HG02642 (cell line): ENCODE measurements around the gene C22orf39.

Source experiments
- ATAC-seq: cut with Tn5 transposase; IDR thresholded peaks from one replicate; pipeline ENCODE4 v1.9.1; 2021; ENCODE audit warnings: mild to moderate bottlenecking; ENCODE audit not compliant: unreplicated experiment, poor library complexity

C22orf39 gene

GRCh38 chr22:19447330-19448075, at the start of gene C22orf39:
Gene C22orf39, minus strand, starts transcription at chr22:19447711. Its CDS starts 23 bp downstream, at chr22:19447688.
- ATAC-seq: peak; percentile 81

DNA sequence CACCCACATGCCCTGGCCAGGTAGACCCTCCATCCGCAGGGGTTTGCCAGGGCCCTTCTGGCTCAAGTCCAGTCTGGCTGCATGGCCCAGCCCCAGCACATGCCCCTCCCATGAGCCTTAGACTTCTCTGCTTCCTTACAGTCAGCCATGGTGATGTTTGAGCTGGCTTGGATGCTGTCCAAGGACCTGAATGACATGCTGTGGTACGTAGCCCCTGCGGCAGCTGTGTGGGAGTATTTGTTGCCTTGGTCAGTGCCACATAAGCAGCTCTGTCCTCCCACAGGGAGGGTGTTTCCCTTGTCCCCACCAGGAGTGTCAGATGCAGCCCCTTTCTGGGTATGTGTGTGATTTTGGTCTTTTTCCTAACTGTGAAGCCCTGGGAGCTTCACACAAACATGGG, 49.7 kb upstream of the C22orf39 start:
- no peak for ATAC-seq

- no peak for ATAC-seq
Measured at GRCh38 chr22:19496324-19496630, 48.8 kb upstream of the C22orf39 start.

DNA sequence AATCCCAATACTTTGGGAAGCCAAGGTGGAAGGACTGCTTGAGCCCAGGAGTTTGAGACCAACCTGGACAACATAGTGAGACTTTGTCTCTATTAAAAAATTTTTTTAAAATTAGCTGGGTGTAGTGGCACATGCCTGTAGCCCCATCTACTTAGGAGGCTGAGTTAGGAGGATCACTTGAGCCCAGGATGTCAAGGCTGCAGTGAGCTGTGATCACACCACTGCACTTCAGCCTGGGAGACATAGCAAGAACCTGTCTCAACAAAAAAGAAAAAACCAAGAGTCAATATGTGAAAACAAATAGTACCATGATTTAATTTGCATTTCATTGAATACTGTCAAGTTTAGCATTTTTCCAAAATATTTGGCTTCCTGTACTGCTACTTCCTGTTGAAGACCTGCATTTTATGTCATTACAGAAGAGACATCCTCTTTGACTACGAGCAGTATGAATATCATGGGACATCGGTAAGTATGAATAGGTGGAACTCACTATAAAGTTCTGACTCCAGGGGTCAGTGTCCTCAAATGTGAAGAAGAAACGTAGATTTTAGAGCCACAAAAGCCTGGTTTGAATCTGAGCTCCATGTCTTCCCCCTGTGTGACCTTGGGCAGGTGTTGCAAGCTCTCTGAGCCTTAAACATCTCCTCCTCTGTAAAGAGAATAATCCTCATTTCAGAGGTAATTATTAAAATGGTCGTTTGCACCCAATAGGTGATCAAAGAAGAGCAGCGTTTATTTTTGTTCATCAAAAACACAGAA, 48.2 kb upstream of the C22orf39 start:
- ATAC-seq: no peak

DNA sequence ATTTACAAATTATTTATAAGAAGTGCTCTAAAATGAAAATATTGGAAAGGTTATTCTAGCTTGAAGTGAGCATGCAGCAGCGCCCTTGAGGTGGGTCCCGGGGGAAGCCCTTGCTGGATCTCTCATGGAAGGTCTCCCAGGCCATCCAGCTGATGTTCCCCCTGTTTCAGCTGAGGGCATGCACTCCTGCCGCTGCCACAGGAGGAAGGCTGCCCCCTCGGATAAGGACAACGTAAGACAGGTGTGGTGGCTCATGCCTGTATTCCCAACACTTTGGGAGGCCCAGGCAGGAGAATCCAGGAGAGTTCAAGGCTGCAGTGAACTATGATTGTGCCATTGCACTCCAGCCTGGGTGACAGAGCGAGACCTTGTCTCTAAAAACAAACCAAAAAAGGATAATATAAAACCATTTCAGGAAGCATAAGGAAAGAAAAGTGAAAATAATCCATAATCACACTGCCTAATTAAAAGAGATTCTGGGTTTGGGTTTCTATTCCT, 47.2 kb upstream of the C22orf39 start:
- ATAC-seq: no peak

- no peak for ATAC-seq
Measured at GRCh38 chr22:19494001-19494560, 46.6 kb upstream of the C22orf39 start.

DNA sequence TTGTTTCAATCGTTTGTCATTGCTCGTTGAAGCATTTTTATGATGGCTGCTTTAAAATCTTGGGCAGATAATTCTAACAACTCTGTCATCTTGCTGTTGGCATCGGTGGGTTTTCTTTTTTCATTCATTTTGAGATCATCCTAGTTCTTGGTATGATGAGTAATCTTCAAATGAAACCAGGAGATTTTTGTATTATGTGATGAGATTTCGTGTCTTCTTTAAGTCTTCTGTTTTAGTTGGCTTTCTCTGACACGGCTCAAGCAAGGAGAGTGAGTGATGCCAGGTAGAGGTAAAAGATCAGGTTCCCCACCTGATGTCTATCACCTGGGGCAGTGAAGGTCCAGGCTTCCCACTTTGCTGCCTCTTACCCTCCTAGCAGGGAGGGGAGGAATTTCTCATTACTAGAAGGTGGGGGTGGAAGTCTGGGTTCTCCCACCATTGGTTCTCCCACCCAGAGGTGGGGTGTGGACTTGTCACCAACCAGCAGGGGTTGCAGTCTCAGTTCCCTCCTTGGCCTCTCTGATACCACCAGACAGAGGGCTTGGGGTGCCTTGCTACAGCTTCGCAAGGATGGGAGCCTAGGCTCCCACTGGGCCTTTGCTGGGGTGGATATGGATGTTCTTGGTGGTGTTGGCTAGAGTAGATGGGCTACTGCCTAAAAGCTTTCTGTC, 45.1 kb upstream of the C22orf39 start:
- no peak for ATAC-seq

- ATAC-seq: no peak
Measured at GRCh38 chr22:19490628-19491230, 43.2 kb upstream of the C22orf39 start.

DNA sequence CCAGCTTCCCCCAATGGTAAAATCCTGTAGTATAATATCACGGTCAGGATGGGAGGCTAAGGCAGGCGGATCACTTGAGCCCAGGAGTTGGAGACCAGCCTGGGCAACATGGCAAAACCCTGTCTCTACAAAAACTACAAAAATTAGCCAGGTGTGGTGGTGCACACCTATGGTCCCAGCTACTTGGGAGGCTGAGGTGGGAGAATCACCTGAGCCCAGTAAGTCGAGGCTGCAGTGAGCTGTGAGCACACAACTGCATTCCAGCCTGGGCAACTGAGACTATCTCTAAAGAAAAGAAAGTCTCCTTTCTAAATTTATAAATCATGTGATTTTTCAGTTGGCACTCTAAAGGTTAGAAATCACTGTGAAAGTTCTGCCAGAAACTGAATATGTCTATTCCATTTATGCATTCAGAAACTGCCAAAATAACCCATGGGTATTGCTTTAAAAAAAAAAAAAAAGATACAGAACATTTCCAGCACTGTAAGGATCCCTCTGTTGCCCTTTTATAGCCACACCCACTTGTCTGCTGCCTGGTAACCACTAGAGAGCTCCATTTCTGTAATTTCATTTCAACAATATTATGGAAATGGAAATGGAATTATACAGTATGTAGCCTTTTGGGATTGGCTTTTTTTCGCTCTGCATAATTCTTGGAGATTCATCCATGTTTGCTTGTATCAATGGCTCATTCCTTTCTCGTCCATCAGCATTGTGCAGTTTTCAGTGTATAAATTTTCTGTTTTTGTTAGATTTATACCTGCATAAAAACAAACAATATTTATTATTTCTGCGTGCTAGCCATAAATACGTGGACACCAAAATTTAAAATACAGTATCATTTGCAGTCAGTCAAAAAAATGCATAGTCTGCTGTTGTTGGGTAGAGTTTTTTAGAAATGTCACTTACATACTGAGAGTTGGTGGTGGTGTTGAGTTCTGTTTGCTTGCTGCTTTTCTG, 41.7 kb upstream of the C22orf39 start:
- no peak for ATAC-seq

GRCh38 chr22:19488285-19488684, 40.8 kb upstream of the C22orf39 start:
- ATAC-seq: no peak

DNA sequence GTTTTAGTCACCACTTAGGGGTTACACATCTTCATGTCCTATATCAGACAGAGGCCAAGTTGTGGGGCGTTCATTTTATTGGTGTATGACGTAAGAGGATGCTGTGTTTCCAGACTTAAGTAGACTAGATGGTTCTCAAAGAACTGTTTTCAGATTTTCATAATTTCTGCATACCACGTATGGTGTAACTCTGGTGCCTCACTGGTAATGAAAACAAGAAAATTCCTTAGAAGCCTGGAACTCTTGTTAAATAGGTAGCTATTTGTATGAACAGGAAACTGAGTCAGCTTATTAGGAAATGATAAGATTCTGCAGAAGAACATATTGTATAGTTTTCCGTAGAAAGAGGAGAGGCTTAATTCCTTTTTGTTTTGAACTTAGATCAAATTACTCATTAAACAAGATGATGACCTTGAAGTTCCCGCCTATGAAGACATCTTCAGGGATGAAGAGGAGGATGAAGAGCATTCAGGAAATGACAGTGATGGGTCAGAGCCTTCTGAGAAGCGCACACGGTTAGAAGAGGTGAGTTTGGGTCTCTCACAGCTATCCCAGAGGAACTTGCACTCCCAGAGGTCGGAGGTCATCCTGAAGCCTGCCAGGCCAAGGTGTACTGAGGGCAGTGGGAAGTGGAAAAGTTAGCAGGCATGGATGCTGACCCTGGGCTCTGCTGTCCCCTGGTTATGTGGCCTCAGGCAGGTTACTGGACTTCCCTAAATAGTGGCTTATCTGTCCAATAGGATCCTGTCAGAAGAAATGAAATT, 36.2 kb upstream of the C22orf39 start:
- no peak for ATAC-seq

DNA sequence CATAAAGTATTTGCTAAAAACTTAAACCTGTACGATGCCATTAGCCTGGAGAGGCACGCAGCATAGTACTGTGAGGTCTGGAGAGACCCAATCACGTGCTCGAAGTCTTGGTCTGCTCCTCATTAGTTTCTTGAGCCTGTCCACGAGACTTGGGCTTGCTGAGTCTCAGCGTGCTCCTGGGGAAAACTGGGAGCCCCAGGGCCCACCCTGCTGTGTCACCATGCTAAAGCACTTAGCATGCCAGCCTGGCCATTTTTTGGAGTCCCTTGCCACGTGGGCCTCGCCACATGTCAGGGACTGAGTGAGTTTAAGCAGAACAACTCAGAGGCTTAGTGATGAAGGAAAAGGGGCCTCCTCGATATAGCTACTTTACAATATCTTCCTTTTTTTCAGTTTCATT, 34.8 kb upstream of the C22orf39 start:
- ATAC-seq: no peak

DNA sequence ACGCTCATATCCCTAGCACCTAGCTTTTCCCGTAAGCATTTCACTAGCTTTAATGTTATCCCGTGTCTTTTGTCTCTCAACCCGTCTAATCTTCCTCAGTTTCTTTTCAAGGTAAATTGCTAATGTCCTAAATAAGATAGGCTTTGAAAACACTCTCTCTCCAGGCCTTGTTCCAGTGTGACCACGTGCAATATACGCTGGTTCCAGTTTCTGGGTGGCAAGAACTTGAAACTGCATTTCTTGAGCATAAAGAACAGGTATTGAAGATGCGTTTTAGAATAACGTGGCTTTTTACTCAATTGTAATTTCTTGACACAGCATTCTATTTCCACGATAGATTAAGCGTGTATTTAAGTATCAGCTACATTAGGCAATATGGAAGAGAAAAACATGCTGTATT, 33.3 kb upstream of the C22orf39 start:
- no peak for ATAC-seq

GRCh38 chr22:19480173-19480568, 32.7 kb upstream of the C22orf39 start:
- peak; percentile 2 for ATAC-seq

DNA sequence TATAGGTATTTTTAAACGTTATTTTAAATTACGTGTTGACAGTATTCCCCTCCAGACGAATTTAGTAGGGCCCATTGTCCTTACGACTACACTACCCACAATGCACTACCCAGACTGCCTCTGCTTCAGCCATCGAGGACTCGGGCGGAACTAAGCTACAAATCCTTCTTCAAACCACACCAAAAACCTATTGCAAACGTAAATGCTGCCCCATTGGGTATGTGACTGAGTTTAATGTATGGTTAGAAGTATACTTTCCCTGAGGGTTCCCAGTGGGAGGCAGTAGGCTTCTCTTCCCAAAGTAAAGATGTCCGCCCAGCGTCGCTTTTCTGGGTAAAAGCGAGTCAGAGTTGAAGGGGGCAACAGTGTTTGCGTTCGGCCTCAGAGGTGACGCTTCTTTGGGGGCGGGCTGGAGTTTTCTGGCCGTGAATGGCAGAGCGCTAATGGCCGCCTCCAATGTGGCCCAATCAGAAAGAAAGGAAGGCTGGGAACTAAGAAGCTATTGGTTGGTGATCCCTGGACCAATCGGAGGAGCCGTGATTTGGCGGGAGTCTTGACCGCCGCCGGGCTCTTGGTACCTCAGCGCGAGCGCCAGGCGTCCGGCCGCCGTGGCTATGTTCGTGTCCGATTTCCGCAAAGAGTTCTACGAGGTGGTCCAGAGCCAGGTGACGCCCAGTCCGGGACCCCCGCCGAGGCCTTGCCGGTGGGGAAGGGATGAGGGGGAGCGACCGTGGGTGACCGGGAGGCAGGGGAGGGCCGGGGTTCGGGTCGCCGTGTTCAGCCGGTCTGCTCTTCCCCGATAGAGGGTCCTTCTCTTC, 32.1 kb upstream of the C22orf39 start, which contains the start of gene CDC45:
CDC45 (plus strand) TSS at position 566 of the 818 bp plus-strand sequence; CDS start at position 615, 49 bp downstream.
- peak; percentile 82 for ATAC-seq

DNA sequence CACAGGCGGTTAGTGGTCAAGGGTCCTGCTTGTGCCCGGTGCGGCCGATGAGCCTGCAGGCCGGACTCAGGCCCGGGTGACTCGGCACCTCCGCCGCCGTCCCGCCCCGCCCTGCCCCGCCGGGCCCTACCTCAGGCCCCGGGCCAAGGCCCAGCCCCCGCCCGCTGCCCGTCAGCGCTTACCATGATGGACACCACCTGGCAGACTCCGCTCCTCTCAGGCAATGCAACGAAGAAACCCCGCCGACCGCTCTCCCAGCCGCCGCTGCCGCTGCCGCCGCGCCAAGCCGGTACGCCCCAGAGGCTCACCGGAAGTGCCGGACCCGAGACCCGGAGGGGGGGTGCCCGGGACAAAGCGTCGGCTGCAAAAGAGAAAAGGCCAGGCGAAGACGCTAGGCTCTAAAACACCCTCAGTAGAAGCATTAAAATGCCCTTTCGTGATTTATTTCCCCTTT, 31.4 kb upstream of the C22orf39 start, which contains the start of gene UFD1:
UFD1 (minus strand) TSS at position 293 of the 454 bp plus-strand sequence; CDS start at position 185, 108 bp downstream.
- peak; percentile 67 for ATAC-seq
